Myocyte (in vitro differentiated cells): ENCODE results near the gene PROCA1. TPM values are rescaled to one million over a fixed set of nuclear protein-coding genes. Genes with fewer than 3 reads are reported as not detected.
A peak's percentile ranks its signal among the peaks of the same experiment; 100 is the strongest.
"Not testable (repeated sequence)": the region's sequence is repeated elsewhere in the genome, so short reads cannot be mapped to it uniquely, and the experiment has no call there.

Experiments
- DNase-seq: peaks from one replicate; pipeline ENCODE4 v3.0.0-alpha.2; 2012; ENCODE audit warnings: low read depth
- total RNA-seq: library from RNA; depleted of rRNA; stranded (reverse); fragments of >200 nt; gene quantifications from 2 replicates; pipeline ENCODE4 v1.2.3, GENCODE V29; 2014

The PROCA1 gene
- total RNA-seq, 1 donor from 2014 or later, result 1.0 TPM

DNA sequence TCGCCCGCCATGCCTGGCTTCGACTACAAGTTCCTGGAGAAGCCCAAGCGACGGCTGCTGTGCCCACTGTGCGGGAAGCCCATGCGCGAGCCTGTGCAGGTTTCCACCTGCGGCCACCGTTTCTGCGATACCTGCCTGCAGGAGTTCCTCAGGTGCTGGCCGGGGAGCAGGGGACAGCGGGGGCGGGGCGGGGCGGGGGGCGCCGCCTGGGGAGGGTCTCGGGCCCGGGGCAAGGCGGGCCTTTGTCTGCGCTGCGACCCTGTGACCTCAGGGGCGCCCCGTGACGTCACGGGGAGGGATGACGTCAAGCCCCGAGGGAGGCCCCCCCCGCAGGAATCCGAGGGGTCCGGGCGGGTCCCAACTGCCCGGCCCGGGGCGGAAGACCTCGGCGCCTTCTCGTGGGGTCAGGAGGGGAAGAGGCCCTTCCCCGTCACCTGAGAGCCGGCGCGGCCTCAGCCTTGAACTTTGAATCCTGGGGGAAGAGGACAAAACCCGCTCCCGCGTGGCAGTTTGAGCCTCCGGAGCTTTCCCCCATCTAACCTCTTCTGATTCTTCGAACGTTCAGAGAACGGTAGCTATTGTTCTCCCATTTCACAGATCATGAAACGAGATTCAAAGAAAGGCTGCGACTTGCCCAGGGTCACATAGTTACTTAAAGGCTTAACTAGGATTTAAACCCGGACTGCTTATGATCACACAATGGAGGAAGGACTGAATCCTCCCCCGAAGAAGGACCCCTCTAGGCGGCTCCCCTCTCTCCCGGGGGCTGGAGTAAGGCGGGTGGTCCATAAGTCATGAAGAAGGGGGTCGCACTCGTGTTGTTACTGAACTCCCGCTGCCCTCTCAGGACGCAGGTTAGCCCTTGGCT, 32.6 kb upstream of the PROCA1 start:
- peak; percentile 81 for DNase-seq

DNA sequence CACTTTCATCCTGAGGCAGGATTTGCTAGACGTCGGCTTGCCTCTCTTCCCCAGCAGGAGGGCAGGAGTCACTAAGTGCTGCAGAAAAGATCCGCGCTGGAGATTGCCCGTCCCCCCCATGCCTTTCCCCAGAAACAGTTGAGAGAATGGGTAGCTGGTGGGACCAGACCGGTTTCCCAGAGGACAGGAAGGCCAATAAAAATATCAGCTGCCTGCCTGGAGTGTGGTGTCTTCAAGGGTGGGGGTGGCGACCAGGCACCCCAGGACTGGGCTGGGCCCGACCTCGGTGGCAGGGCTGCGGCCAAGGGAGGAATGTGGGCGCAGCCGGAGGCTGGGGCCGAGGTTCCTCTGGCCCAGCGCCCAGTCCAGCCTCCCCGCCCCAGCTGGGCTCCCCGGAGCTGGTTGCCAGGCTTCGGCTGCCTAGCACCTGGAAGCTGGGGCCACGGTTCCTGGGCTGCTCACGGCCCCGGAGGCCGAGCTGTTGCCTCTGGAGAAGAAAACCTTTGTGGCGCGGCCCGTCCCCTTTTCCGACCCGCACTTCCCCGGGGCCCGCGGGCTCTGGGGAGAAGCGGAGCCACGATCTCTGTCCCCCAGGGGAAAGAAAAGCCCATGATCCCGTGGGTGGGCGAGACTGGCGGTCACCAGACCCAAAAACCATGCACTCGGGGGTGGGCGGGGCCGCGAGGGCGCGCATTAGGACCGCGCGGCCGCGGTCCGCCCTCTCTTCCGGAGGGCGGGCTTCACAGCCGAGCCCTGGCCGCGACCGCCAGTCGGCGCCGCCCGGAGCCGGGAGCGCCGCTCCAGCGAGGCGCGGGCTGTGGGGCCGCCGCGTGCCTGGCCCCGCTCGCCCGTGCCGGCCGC, 31.8 kb upstream of the PROCA1 start, which contains the start of gene TRAF4:
Gene TRAF4, plus strand, starts transcription at position 769 of the 861 bp plus-strand sequence. CDS start 102 bp downstream, outside the sequence.
- DNase-seq, result peak; percentile 97

DNA sequence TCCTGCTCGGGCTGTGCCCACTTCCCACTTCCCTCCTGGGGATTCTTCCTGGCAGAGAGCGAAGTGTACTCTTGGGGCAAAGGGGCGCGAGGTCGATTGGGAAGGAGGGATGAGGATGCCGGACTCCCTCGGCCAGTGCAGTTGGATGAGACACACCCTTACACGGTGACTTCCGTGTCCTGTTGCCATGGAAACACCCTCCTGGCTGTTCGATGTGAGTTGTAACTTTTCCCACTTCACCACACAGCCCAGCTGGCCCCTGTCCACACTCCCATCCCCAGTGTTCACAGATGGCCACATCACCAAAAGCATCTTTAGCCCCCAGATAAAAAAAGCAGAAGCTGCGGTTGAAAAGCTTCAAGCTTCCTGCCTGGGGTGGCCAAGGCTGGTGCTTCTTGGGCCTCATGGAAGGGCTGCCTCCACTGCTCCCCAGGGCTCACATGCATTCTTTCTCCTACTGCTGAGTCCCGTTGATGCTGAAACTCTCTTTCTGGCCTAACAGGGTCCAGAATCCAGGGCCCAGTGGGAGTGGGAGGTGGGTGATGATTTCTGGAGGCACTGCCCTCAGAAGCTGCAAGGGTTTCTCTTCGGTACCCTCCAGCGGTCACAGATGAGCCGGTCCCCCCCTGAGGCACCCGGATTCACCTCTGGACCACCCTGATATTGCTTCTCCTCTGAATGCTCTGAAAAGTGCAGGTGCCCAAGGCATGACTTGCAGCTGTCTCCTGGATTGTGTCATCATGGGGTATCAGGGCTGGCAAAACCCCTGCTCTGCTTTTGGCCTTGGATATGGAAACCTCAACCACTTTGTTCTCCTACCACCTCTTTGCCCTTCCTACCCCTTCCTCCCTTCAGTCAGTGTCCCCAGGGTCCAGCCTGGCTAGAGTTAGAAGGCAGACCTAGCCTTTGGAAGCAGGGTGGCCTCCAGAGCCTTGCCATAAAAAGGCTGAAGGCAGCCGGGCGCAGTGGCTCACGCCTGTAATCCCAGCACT, 30.0 kb upstream of the PROCA1 start:
- peak; percentile 55 for DNase-seq

DNA sequence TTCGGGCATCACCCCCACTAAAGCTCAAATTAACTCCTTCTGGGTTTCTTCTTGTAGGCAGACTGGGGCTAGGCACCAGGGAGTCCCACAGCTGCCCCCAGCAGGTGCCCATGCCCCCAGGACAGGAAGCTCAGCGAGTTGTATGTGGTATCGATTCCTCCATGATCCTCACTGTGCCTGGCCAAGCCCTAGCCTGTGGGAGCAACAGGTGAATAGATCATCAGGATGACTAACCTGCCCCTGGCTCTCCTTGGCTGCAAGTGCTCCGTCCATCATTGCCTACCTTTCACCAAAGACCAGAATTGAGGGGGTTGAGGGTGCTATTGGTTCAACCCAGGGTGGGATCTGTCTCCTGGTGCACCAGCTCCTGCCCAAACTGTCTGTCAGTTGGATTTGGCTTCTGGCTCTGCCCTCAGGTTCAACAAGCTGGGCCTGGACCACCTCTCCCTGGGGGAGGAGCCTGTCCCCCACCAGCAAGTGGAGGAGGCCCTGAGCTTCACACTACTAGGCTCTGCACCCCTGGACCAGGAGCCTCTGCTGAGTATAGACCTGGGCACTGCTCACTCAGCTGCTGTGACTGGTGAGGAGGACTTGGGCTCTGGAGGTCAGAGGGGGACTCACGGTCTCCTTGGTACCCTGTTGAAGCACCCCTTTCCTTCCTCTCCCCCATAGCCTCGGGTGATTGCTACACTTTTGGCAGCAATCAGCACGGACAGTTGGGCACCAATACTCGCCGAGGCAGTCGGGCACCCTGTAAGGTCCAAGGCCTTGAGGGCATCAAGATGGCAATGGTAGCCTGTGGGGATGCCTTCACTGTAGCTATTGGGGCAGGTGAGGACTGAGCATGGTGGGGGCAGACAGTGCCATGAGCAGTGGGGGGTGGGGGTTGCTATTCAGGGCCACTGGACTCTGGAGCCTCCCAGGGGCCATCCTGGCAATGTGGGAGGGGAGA, 29.0 kb upstream of the PROCA1 start:
- DNase-seq, result no peak

DNA sequence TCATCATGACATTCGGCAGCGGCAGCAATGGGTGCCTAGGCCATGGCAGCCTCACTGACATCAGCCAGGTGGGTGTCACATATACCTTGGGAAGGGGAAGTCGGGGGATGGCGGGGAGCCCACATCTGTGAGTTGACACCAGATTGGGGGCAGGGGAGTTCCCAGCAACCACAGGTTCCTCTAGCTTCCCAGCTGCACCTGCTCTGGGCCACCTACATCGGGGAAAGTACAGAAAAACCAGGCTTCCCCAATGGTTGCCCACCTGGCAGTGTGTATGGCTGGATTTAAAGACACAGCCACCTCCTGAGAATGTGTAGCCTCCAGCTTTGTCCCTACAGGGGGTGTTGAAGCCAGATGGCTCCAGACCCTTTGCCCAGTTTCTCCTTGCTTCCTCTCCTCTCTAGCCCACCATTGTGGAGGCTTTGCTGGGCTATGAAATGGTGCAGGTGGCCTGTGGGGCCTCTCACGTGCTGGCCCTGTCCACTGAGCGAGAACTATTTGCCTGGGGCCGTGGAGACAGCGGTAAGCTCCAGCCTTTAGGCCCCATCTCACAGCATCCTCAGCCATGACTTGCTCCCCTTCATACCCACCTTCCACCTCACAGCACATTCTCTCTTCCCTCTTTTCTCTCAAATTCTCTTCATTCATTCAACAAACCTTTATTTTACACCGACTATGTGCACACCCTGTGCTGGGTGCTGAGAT, 27.1 kb upstream of the PROCA1 start:
- DNase-seq, result no peak

DNA sequence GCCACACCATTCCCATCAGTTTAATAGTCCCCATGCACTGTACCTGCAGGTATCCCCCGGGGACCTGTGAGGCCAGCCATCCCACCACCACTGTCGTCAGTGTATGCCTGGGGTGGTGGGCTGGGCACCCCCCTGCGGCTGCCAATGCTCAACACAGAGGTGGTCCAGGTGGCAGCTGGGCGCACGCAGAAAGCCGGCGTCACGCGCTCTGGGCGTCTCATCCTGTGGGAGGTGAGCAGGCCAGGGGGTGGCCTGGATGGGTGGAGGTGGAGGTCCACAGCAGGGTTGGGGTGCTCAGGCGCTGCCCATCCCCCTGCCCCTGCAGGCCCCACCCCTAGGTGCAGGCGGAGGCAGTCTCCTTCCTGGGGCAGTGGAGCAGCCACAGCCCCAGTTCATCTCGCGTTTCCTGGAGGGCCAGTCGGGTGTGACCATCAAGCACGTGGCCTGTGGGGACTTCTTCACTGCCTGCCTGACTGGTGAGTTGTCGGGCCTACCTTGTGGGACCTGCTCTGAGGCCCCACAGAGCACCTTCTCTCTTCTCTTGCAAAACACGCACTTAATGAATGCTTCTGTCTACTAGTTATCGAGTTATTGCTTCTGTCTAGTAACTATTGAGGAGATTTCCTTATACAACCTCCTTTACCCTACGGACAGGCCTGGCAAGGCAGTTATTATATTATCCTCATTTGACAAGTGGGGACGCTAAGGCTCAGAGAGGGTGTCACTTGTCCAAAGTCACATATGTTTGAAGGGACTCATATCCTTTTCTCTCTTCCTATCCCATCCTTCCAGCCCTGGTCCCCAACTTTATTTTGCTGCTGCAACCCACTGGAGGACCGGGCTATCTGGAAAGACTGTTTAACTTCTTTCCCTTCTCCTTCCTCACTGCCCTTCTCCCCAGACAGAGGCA, 26.3 kb upstream of the PROCA1 start:
- DNase-seq, result no peak

DNA sequence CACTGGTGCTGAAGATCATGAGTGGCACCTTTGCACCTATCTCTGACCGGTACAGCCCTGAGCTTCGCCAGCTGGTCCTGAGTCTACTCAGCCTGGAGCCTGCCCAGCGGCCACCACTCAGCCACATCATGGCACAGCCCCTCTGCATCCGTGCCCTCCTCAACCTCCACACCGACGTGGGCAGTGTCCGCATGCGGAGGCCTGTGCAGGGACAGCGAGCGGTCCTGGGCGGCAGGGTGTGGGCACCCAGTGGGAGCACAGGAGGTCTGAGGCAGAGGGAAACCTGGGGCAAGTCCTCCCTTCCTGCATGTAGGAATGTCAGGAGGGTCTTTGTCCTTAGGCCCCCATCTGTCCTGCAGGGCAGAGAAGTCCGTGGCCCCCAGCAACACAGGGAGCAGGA, 25.6 kb upstream of the PROCA1 start:
- DNase-seq, result no peak

DNA sequence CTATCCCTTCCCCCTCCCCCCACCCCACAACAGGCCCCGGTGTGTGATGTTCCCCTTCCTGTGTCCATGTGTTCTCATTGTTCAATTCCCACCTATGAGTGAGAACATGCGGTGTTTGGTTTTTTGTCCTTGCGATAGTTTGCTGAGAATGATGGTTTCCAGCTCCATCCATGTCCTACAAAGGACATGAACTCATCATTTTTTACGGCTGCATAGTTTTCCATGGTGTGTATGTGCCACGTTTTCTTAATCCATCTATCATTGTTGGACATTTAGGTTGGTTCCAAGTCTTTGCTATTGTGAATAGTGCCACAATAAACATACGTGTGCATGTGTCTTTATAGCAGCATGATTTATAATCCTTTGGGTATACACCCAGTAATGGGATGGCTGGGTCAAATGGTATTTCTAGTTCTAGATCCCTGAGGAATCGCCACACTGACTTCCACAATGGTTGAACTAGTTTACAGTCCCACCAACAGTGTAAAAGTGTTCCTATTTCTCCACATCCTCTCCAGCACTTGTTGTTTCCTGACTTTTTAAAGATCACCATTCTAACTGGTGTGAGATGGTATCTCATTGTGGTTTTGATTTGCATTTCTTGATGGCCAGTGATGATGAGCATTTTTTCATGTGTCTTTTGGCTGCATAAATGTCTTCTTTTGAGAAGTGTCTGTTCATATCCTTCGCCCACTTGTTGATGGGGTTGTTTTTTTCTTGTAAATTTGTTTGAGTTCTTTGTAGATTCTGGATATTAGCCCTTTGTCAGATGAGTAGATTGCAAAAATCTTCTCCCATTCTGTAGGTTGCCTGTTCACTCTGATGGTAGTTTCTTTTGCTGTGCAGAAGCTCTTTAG, 24.5 kb upstream of the PROCA1 start:
- not testable (repeated sequence) for DNase-seq

DNA sequence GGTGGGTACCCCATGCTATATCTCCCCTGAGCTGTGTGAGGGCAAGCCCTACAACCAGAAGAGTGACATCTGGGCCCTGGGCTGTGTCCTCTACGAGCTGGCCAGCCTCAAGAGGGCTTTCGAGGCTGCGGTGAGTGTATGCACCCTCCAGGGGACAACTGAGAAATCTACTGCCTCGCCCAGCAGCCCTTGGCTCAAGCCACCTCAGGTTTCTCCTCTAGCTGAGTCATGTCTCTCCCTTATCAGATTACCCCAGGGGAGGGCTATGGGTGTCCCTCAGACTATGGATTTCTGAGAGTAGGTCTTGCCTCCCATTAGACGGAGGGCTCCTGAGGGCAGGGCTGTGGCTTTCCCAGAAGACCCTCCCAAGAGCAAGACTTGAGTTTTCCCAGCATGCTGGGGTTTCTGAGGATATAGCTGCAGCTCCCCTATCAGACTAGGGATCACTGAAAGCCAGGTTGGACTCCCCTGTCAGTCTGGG, 23.6 kb upstream of the PROCA1 start:
- DNase-seq, result peak; percentile 83

DNA sequence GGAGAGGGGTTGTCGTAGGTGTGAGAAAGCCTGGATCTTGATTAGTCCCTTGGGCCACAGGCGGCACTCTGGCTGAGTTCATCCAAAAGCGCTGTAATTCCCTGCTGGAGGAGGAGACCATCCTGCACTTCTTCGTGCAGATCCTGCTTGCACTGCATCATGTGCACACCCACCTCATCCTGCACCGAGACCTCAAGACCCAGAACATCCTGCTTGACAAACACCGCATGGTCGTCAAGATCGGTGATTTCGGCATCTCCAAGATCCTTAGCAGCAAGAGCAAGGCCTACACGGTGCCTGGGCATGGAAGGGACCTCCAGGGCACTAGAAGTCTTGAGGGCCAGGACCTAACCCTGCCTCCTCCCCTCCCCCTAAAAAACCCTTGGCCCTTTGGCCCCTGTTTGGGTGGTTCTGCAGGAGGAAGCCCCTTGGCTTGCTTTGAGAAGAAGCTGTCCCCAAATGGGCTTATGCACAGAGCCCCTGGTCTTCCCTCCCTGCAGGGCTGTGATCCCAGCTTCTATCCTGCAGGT, 23.1 kb upstream of the PROCA1 start:
- DNase-seq, result no peak

DNA sequence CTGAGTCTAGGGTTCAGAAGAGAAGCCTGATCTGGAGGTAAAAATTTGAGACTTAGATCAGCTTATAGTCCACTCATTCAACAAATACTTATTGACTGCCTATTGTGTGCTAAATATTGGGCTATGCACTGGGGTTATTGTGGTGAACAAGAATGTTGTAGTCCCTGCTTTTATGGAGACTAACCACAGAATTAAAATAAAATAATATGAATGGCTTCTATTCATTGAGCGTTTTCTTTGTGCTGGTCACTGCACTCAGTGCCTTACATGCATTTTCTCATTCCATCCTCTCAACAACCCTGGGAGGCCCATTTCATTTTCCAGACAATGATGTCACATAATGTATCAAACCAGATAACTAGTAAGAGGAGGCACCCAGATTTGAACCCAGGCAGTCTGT, 21.7 kb upstream of the PROCA1 start:
- DNase-seq, result no peak

DNA sequence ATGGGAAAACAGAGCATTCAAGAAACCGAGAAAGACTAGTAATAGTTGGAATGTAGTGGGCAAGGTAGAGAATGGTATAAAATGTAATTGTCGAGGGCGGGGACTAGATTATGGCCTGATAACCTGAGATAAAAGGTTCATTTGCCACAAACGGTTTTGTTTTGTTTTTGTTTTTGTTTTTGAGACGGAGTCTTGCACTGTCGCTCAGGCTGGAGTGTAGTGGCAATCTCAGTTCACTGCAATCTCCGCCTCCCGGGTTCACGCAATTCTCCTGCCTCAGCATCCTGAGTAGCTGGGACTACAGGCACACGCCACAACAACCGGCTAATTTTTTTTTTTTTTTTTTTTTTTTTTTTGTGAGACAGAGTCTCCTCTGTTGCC, 18.3 kb upstream of the PROCA1 start:
- no peak for DNase-seq

DNA sequence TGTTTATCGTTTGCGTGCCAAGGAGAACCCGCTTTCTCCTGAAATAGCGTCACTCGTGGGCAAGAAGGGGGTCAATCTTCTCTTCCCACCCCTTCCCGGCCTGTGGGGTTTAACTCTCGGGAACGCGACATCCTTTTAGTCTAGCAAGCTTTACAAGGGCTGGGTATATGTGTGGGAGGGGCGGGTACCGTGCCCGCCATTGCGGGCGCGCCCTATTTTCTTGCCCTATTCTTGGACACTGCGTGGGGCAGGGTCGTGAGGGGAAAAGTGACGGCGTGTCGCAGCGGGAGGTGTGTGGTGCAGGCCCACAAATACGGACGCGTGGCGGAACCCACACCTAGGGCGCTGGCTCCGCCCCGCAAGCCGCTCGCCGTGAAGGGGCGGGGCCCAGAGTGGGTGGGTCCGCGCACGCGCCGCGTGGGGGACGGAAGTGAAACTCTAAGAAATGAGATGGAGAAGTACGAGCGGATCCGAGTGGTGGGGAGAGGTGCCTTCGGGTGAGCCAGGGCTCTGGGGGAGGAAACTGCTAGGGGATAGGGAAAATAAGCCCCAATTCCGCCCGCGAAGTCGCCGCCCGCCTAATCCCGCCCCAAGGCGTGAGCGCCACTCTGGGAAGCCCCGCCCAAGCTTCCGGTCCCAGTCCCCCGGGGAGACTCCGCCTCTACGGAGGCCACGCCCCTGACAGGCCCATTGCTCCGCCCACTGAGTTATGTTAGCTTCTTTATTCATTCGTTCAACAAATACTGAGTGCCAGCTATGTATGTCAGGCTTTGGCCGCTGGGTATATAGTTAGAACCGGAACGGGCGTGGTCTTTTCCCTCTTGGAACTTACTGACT, 16.9 kb upstream of the PROCA1 start, which contains the start of gene NEK8:
Gene NEK8, plus strand, starts transcription at position 425 of the 837 bp plus-strand sequence. Its CDS starts 26 bp downstream, at position 451.
- peak; percentile 94 for DNase-seq

DNA sequence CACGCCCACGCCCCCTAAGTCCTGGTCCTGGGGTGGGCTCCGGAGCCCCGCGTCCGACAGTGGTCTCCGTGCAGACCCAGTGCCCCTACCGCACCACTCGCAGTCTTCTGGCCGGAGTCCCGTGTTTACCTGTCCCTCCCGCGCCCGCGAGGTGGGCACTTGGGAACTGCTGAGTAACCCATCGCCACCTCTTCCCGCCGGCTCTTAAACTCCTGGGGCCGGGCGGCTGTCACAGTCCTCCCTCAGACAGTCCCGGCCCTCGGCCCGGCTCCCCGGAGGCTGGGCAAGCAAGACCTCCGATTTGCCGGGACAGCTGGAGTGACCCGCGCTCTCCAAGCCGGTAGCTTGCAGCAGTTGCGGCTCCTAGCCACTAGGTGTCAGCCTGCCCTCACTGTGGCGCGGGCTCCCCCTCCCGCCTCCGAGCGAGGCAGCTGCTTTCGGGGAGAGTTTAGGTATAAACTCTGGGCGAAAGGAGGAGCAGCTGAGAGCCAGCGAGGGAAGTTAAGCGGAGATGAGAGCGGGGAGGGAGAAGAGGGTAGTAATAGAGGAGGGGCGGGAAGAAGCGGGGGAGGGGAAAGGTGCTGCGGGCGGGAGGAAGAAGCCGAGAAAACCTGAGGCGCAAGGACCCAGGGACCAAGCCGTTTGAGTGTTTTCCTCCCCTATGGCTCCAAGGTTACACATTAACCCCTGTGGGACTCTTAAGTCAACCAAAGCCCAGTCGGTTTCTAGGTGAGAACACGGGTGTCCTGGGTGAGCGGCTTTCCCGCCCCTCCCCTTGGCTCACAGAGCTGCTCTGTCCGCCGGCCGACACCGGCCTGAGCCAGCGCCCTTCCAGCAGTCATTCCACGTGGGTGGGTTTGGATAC, 15.2 kb upstream of the PROCA1 start:
- DNase-seq, result peak; percentile 96

DNA sequence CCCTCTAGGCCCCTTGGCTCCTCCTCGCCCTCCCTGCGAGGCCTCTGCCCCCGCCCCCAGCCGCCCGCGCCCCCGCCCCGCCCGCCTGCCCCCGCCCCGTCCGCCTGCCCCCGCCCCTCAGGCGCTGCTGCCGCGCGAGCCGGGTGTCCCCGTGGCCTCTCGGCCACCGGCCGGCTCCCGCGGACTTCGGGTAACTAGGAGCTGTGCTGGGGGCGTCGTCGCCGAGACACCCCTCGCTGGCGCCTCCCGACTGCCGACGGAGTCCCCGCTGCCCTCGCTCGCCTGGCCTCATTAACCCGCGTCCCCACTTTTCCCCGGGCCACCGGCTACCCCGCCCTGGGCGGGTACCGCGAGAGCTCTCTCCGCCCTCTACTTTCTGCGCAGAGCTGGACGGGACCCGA, 14.5 kb upstream of the PROCA1 start, which contains the start of gene TLCD1:
Gene TLCD1, minus strand, starts transcription at position 8 of the 401 bp plus-strand sequence. CDS start 136 bp downstream, outside the sequence.
- DNase-seq, result peak; percentile 81
